ENCODE data around the gene CUX1. TPM values are rescaled to one million over a fixed set of nuclear protein-coding genes. Genes with fewer than 3 reads are reported as not detected.

The CUX1 gene
- total RNA-seq, 1 donor from 2014 or later: 50.6 TPM

- Histone ChIP-seq H2AFZ (ENCODE audit: low read depth, low read length) (no peak overlapping the region), H3K4me2 (ENCODE audit: low read length) (no peak overlapping the region), H3K27ac (ENCODE audit: low read depth, low read length) (no peak overlapping the region), H3K9ac (ENCODE audit: low read length) (no peak overlapping the region), H3K4me3 (ENCODE audit: insufficient read depth, low read depth, low read length) (no peak overlapping the region), H3K9me3 (ENCODE audit: insufficient read depth, low read depth, low read length) (no peaks in the 10 kb centered on the region), H3K27me3 (ENCODE audit: insufficient read depth, low read length) (no peaks in the 10 kb centered on the region), H3K4me1 (ENCODE audit: insufficient read depth, low read length) (no peaks in the 10 kb centered on the region), H4K20me1 (ENCODE audit: insufficient read depth, low read length) (no peaks in the 10 kb centered on the region), H3K79me2 (ENCODE audit: insufficient read depth, low read length) (no peaks in the 10 kb centered on the region), H3K36me3 (ENCODE audit: insufficient read depth, low read length) (no peaks in the 10 kb centered on the region)
- peaks cover 3% of the 10 kb centered on the region for H3K36me3 Mint-ChIP-seq (ENCODE audit: low read depth, unreplicated experiment)
- FAIRE-seq (no peak), DNase-seq (ENCODE audit: low read depth) (no peak)
- no peak overlapping the region for H3K4me3 Mint-ChIP-seq (ENCODE audit: unreplicated experiment)
- no peak overlapping the region for H3K27ac Mint-ChIP-seq (ENCODE audit: unreplicated experiment)
- H3K27me3 Mint-ChIP-seq (ENCODE audit: low read depth, unreplicated experiment): peaks cover 13% of the 10 kb centered on the region
- peaks cover 2% of the 10 kb centered on the region for H3K9me3 Mint-ChIP-seq (ENCODE audit: unreplicated experiment)
- TF ChIP-seq CTCF (IDR thresholded peaks at IDR 0.05; ENCODE audit: insufficient read depth, low read depth, low read length): no peak
- TF ChIP-seq EZH2 (IDR thresholded peaks at IDR 0.05; ENCODE audit: insufficient read depth, low read length): no peak
- no peaks in the 10 kb centered on the region for H3K4me1 Mint-ChIP-seq (ENCODE audit: low read depth, unreplicated experiment)
Observed at GRCh38 chr7:102320181-102320580, 502.8 kb downstream of the CUX1 start.

GRCh38 chr7:102320601-102321350 lies 503.4 kb downstream of the CUX1 start:
- Mint-ChIP-seq H3K27ac (ENCODE audit: unreplicated experiment) (no peak overlapping the region), H3K36me3 (ENCODE audit: low read depth, unreplicated experiment) (peaks cover 3% of the 10 kb centered on the region), H3K4me1 (ENCODE audit: low read depth, unreplicated experiment) (no peaks in the 10 kb centered on the region), H3K9me3 (ENCODE audit: unreplicated experiment) (peaks cover 2% of the 10 kb centered on the region), H3K27me3 (ENCODE audit: low read depth, unreplicated experiment) (peaks cover 13% of the 10 kb centered on the region), H3K4me3 (ENCODE audit: unreplicated experiment) (no peak overlapping the region)
- no peaks in the 10 kb centered on the region for H4K20me1 ChIP-seq (ENCODE audit: insufficient read depth, low read length)
- H3K9ac ChIP-seq (ENCODE audit: low read length): no peak overlapping the region
- H3K27me3 ChIP-seq (ENCODE audit: insufficient read depth, low read length): no peaks in the 10 kb centered on the region
- no peaks in the 10 kb centered on the region for H3K4me1 ChIP-seq (ENCODE audit: insufficient read depth, low read length)
- DNase-seq (ENCODE audit: low read depth) (no peak), FAIRE-seq (no peak)
- no peak overlapping the region for H2AFZ ChIP-seq (ENCODE audit: low read depth, low read length)
- H3K4me2 ChIP-seq (ENCODE audit: low read length): no peak overlapping the region
- no peaks in the 10 kb centered on the region for H3K79me2 ChIP-seq (ENCODE audit: insufficient read depth, low read length)
- H3K4me3 ChIP-seq (ENCODE audit: insufficient read depth, low read depth, low read length): no peak overlapping the region
- TF ChIP-seq CTCF (IDR thresholded peaks at IDR 0.05; ENCODE audit: insufficient read depth, low read depth, low read length): no peak
- no peak for TF ChIP-seq EZH2 (IDR thresholded peaks at IDR 0.05; ENCODE audit: insufficient read depth, low read length)
- no peak overlapping the region for H3K27ac ChIP-seq (ENCODE audit: low read depth, low read length)
- no peaks in the 10 kb centered on the region for H3K36me3 ChIP-seq (ENCODE audit: insufficient read depth, low read length)
- no peaks in the 10 kb centered on the region for H3K9me3 ChIP-seq (ENCODE audit: insufficient read depth, low read depth, low read length)

Measured in astrocyte (in vitro differentiated cells and primary cell).